ENCODE measurements around the gene XXYLT1. TPM values are rescaled to one million over a fixed set of nuclear protein-coding genes. Genes with fewer than 3 reads are reported as not detected.

XXYLT1 gene
- total and polyA plus RNA-seq, 12 donors = 2.2 to 7.2 (median 3.6) TPM

DNA sequence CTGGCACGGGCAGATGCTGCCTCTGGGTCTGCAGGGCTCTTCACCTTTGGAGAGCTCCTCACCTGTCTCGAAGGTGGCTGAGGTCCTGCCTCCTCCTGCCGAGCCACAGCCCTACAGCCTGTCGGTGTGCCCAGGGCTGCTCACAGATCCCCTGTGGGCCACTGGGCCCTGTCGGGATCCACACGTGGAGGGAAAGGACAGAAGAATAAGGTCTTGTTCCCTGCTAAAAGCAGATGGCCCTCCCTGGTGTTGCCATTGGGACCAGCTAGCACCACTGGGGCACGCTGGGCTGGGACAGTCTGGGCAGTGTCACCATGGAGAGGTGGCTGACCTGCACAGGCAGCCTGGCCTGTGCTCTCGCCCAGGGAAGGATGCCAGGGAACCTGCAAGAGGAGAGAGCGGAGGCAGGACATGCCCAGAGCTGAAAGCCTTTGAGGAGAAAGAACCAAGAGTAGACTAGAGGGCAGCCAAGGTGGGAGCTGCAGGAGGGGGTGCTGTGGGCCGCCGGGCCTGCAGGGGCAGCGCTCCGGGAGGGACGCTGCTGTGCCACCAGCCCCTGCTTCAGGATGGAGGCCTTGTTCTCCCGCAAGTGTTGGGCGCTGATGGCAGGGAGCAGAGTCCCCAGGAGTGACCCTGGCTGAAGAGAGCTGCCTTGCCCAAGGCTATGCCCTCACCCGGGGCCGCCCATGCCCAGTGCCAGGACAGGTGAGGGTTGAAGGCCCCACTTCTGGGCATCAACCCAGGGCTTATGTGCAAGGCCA lies 210.2 kb downstream of the XXYLT1 start:
- DNase-seq = peak in 1 of 2 donors; percentile 47
- ATAC-seq = peak in 2 of 8 donors; percentile 16 to 23
- no peak overlapping the region for H3K4me3 ChIP-seq
- H3K27ac ChIP-seq = no peak overlapping the region
- intact Hi-C loops (cut with DNase I) = no loop called here
- no peaks in the 10 kb centered on the region for H3K36me3 ChIP-seq
- H3K27me3 ChIP-seq = no peaks in the 10 kb centered on the region
- no peaks in the 10 kb centered on the region for H3K9me3 ChIP-seq
- H3K4me1 ChIP-seq = peaks cover 0 to 40% (median 16%) of the 10 kb centered on the region in 9 donors
- WGBS, 2 donors = 83 to 91% methylated on average over 18 of the region's 18 CpGs
- TF ChIP-seq, protein P1, sequence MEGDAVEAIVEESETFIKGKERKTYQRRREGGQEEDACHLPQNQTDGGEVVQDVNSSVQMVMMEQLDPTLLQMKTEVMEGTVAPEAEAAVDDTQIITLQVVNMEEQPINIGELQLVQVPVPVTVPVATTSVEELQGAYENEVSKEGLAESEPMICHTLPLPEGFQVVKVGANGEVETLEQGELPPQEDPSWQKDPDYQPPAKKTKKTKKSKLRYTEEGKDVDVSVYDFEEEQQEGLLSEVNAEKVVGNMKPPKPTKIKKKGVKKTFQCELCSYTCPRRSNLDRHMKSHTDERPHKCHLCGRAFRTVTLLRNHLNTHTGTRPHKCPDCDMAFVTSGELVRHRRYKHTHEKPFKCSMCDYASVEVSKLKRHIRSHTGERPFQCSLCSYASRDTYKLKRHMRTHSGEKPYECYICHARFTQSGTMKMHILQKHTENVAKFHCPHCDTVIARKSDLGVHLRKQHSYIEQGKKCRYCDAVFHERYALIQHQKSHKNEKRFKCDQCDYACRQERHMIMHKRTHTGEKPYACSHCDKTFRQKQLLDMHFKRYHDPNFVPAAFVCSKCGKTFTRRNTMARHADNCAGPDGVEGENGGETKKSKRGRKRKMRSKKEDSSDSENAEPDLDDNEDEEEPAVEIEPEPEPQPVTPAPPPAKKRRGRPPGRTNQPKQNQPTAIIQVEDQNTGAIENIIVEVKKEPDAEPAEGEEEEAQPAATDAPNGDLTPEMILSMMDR (IDR thresholded peaks at IDR 0.05) = no peak

DNA sequence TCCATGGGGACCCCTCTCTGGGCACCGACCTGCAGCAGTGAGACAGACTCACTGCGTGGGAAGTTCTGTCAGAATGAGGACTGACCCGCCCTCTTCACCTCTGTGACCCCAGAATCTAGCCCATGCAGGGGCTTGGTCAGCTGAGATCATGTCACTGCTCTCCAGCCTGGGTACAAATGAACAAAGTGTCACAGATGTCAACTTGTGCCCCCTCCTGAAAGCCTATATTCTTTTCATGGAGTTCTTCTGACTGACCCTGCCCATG lies 210.8 kb downstream of the XXYLT1 start:
- TF ChIP-seq, protein P1 (IDR thresholded peaks at IDR 0.05) = no peak
- H3K27ac ChIP-seq = no peak overlapping the region
- no peak for ATAC-seq
- DNase-seq = no peak
- intact Hi-C loops (cut with DNase I) = no loop called here
- H3K4me1 ChIP-seq = peaks cover 0 to 40% (median 16%) of the 10 kb centered on the region in 9 donors
- H3K4me3 ChIP-seq = no peak overlapping the region
- no peaks in the 10 kb centered on the region for H3K27me3 ChIP-seq
- WGBS, 2 donors = 92% methylated on average over 3 of the region's 3 CpGs
- H3K9me3 ChIP-seq = no peaks in the 10 kb centered on the region
- no peaks in the 10 kb centered on the region for H3K36me3 ChIP-seq

DNA sequence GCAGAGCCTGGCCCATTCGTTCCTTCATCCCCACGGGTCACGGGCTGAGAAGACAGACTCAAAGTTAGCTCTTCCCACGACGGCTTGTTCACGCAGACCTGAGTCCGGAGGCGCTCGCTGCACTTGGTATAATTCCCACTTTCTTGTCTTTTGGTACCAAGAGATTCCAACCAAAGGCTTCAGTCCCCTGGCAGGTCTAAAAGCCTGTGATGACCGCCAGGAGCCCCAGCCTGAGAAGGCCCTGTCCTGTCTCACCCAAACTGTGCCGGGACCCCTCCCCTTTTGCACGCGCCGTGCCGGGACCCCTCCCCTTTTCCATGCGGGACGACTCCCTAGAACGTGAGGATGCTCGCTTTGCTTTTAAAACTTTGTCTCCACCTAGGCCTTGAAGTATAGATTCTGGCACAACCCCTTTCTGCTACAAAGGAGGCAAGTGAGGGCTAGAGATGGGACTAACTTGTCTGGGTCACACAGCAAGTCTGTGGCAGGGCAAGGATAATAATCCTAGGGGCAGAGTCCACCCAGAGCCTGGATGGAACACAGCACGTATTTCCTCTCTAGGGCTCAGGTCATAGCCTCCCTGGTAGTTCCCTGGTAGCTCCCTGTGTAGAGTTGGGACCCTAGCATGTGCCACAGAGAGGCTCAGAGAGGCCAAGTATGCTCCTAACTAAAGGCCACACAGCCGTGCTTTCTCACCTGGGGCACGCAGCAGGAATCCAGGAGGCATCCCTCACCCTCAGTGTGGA lies 211.3 kb downstream of the XXYLT1 start:
- no peaks in the 10 kb centered on the region for H3K27me3 ChIP-seq
- H3K4me1 ChIP-seq = peaks cover 0 to 35% (median 15%) of the 10 kb centered on the region in 9 donors
- H3K27ac ChIP-seq = no peak overlapping the region
- intact Hi-C loops (cut with DNase I) = no loop called here
- ATAC-seq (no peak), DNase-seq (no peak)
- H3K36me3 ChIP-seq = no peaks in the 10 kb centered on the region
- H3K9me3 ChIP-seq = no peaks in the 10 kb centered on the region
- H3K4me3 ChIP-seq = no peak overlapping the region
- WGBS, 2 donors = 83 to 91% methylated on average over 22 of the region's 22 CpGs
- TF ChIP-seq, protein P1 (IDR thresholded peaks at IDR 0.05) = no peak

DNA sequence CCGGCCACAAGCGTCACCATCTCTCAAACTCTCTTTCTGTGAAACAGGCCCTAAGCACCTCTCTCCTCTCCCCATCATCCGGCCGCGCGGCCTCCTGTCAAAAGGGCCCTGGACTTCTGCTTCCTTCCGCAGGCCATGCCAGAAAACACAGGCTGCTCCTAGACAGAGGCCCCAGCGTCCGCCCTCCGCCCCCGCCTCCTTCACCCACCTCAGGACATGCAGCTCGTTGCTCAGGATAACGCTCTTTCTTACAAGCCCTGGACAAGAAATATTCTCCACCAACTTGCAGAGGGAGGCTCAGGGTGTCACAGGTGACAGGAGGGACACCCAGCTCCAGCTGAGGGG lies 212.0 kb downstream of the XXYLT1 start:
- Histone ChIP-seq H3K4me3 (no peak overlapping the region), H3K27ac (peak overlapping the region in 3 of 10 donors; percentile 16 to 64 (median 48)), H3K4me1 (peaks cover 0 to 29% (median 12%) of the 10 kb centered on the region in 9 donors), H3K9me3 (no peaks in the 10 kb centered on the region), H3K36me3 (no peaks in the 10 kb centered on the region), H3K27me3 (no peaks in the 10 kb centered on the region)
- ATAC-seq (peak; percentile 37 to 89 (median 79)), DNase-seq (peak; percentile 58 to 70)
- 55 to 61% methylated on average over 13 of the region's 13 CpGs for WGBS, 2 donors
- TF ChIP-seq, protein P1 (IDR thresholded peaks at IDR 0.05) = no peak
- intact Hi-C loops (cut with DNase I) = no loop called here
